HG03108 (cell line): Measurements from ENCODE around the gene DOC2B.

Experiments
- ATAC-seq: cut with Tn5 transposase; IDR thresholded peaks from one replicate; pipeline ENCODE4 v1.9.1; 2021; ENCODE audit warnings: moderate library complexity; ENCODE audit not compliant: unreplicated experiment

Gene DOC2B

DNA sequence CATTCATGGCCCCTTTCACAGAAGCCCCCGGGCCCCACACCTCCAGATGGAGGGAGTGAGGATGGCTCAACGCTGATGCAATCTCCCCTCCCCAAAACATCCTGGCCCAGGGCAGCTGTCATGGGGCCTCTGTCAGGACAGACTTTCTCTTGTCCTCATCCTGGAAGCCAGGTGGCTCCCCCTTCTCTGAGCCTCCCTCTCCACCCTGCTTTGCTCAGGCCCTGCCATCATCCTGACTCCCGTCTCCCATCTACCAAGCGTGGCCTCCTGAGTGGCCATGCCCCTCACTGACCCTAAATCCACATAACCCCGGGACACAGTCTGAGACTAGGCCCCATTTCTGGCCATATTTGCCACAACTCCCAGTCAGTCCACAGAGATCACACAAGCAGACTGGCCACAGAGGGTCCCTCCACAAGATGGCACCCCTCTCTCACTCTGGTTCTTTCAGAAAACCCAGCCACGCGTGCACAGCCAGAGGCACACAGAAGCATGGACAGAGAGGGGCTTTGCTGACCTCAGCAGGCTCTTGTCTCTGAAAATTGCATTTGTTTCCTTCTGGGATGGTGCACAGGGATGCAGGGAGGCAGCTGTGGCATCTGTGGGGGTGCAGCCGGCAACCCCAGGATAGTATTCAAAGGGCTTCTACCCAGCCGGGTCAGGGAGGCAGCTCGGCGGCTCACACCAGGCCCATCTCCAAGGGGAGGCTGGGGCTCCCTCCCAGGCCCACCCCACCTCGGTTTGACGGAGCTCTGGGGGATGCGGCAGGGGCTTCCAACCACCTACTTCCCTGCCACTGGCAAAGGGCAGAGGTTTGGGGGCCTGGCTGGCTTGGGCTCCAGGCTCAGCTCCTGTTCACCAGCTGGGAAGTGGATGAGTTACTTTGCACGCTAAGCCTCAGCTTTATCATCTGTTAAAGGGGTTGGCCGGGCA lies 16.9 kb downstream of the DOC2B start:
- ATAC-seq, result no peak

DNA sequence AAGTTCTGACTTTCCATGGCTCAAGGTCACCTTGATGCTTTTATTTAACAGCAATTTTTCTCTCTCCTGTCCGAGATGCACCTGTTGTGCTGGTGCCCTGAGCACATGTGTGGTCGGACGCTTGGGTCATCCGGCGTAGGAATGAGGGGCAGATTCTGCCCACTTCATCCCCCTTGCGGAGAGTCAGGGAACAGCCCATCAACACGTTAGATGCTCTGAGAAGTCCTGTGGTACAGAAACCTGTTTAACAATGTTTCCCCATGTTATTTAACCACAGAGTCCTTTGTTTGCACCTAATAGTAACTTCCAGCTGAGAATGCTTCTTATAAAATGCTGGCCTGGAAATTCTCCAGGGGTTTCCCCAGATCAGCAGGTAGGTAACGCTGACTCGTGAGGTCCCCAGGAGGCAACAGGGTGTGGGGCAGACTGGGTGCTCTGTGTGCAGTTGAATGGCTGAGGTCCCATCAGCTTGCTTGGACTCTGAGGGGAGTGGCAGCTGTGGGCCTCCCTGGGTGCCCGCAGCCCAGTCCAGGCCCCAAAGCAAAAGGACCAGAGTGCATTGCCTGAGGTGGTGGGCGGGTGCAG lies 17.8 kb downstream of the DOC2B start:
- no peak for ATAC-seq

DNA sequence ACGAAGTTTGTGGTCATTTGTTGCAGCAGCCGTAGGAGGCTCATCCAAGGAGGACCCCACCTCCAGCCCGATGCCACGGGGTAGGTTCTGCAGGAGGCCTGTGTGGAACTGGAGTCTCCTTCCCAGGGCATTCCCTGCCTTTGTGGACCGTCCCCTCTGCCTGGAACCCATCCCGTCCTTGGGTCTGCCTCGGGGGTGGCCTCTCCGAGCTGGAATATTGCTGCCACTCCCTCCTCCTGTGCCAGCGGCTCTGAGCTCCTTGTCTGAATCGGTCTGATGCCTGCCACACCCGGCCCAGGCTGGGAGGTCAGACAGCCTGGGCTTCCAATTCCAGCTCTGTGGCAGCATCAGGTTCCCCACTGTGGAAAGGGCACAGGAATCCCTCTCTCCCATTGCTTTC lies 18.8 kb downstream of the DOC2B start:
- no peak for ATAC-seq

DNA sequence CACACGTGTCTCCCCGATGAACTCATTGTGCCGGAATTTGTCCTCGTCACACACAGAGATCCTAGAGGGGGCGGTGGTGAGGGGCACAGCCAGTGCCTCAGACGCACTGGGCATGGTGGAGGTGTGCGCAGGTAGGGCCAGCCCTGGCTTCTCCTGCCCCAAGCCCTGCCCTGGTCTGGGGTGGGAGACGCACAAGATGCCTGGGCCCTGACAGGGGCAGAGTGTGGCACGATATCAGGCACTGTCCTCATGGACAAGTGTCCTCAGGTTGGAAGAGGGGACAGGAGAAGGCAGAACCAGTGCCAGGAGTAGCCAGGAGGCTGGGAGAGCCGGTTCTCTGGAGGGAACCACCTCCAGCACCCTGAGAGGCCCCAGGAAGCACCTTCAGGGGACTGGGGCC lies 20.0 kb downstream of the DOC2B start:
- no peak for ATAC-seq

DNA sequence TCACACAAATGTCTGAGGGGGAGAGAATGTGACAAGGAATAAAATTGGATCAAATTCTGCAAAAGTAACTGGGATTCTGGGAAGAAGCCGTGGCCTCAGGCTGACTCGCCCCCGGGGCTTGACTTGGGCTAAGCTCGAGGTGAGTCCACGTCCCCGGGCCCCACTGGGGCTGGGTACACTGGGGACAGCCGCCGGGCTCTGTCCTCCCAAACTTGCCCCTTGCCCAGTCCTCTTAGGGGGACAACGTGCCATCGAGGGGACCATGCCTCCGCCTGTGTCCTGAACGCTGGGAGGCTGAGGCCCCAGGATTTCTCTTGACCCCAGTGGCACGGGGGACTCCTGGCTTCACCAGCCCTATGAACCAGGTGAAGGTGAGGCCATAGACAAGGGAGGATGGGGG lies 21.1 kb downstream of the DOC2B start:
- no peak for ATAC-seq

DNA sequence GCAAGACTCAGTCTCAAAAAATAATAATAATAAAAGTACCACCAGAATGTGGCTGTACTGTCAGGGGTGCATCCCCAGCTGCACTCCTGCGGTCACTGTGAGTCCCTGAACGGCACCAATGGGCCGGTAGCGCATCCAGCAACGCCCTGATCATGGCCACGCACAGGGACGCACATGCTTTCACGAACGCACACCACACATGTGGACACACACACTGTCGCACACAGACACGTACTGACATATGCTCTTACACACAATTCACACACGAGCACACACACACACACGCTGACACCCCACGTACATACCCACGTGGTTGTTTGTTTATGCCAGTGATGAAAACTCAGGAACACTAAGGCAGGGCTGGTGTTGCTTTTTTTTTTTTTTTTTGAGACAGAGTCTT lies 21.8 kb downstream of the DOC2B start:
- no peak for ATAC-seq

DNA sequence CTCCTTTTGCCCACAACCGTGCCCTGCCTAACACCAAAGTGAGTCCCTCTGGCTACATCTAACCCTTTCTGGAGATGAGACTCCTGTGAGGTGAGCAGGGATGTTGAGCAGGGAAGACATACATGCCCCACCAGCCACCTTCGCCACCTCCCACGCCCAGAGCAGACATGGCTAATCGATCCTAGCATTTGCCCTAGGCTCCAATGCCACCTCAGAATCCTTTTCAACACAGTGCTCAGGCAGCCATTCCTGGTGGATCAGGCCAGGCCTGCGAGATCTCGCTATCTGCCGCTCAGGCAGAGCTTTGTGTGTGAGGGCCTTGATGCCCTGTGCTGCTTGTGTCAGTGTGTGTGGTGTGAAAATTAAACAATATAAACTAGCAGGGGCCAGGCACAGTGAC lies 23.1 kb downstream of the DOC2B start:
- no peak for ATAC-seq

DNA sequence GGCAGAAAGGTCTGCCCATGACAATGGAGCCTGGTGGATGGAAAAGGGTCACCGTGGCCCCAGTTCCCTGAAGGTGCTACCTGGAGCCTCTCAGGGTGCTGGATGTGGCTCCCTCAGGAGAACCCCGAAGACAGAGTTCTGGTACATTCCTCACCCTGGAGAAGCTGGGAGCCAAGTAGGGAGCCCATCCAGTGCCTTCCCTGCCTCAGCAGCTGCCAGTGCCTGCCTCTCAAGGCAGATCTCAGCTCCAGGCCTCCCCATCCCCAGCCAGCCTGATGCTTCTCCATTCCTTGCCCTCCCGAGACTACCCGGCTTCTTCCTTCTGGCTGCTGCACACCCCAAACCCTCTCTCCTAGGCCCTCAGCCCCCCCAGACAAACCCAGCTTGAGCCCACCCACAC lies 23.5 kb downstream of the DOC2B start:
- ATAC-seq, result no peak

DNA sequence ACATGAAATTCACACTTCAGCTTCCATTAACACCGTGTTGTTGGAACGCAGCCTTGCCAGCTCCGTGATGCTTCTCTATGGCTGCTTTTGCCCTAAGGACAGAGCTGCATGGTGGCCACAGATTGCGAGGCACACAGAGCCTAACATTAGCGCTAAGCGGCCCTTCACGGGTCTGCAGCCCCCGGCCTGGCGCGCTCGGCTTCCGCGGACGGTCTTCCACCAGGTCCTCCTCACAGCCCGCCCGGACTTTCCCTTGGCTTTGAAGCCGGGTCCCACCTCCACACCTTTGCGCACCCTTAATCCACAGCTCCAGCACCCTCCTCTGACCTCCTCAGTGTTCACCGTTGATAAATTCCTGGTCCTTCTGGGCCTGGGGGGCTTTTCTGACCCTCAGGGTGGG lies 24.5 kb downstream of the DOC2B start:
- ATAC-seq, result no peak

DNA sequence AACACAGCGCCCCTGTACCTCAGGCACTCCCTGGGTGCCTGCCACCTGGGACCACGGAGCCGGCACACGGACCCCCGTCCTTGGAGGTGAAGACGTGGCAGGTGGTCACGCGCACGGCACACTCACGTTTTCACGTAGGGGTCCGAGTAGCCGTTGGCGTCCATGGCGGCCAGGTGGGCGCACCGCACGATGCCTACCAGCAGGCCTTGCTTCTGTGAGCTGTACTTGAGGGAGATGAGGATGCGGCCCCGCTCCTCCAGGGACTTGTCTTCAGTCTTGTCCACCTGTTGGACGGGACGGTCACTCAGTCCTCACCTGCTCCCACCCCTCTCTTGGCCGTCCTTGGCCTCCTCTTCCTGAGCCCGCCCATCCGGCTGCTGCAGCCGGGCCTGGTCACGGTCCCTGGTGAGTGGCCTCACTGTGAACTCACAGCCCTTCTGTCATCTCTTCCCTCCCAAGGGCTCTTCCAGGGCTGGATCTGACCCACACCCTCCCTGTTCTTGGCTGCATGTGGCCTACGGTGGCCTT lies 25.3 kb downstream of the DOC2B start:
- ATAC-seq, result no peak

DNA sequence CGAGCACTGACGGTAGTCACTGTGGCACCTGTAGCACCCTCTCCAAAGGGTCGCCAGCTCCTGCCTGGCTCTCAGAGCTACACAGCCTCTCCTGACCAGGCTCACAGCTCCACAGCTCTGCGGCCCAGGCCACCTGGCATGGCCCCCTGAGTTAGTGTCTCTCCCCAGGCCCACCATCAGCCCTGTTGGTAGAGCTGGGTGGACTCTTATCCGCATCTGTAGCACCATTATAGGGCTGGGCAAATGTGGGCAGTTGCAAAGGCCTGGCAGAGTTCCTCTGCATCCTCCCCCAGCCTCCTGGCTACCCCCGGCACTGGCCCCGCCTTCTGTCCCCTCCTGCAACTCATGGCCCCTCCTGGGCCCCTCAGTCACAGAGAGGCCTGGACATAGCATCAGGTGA lies 25.9 kb downstream of the DOC2B start:
- no peak for ATAC-seq

DNA sequence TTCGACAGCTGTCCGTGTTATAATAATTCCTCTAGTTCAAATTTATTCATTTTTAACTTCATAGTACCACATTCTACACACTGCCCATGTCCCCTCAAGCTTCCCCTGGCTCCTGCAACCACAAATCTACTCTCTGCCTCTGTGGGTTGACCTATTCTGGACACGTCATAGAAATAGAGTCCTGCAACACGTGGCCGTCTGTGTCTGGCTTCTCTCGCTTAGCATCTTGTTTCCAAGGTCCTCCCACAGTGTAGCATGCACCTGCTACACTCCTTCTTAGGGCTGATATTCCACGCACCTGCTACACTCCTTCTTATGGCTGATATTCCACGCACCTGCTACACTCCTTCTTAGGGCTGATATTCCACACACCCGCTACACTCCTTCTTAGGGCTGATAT lies 27.6 kb downstream of the DOC2B start:
- no peak for ATAC-seq

DNA sequence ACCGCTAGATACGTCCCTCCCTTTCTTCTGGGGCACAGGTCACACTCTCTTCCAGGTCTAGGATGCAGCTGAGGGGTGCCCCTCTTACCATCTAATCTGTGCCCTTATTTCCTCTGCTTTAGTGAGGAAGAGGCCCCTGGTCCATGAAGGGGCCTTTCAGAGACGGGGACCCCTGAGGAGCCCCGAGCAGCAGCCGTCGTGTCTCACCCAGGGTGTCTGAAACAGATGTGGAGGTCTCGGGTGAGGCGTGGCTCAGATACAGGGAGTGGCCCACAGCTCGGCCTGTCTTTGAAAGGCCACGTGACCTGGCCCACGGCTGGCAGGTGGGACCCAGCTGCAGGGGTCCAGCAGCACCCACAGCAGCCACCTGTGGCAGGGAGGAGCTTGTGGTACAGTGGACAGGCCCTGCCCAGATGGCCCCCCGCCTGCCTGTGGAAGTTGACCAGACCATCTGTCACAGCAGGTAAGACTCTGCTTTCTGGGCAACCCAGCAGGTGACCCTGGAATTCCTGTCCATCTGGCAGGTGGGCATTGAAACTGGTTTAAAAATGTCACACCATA lies 28.5 kb downstream of the DOC2B start:
- ATAC-seq, result no peak

DNA sequence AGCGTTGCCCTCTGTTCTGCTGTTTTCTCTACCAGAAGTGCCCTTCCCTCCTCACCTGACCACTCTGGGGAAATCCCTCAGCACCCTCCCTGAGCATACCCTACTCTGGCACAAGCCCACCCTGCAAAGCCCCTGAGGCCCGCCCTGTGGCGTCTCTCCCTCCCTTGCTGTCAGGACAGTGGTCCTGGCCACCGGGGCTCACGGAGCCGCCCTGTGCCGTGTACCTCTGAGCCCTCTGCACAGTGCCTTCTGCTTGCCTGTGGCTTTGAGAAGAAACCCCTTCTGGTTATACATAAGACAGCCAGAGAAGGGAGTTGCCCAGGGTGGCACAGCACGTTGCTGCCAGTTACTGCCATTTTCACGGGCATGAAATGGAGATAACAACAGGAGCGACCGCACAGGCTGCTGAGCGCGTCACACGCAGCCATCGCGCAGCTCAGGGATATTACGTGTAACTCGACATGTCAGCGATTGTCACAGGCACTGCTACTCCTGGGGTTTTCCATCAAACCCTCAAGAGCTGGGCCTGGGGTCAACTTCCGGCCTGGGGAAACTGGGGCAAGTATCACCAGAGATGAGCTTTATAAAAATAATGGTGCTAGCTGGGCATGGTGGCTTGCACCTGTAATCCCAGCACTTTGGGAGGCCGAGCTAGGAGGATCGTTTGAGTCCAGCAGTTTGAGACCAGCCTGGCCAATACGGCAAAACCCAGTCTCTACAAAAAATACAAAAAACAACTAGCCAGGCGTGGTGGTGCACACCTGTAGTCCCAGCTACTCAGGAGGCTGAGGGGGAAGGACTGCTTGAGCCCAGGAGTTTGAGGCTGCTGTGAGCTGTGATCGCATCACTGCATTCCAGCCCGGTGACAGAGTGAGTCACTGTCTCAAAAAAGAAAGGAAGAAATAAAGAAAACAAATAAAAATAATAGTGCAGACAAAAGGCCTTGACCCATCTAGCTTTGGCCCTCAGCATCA lies 29.3 kb downstream of the DOC2B start:
- ATAC-seq, result no peak

DNA sequence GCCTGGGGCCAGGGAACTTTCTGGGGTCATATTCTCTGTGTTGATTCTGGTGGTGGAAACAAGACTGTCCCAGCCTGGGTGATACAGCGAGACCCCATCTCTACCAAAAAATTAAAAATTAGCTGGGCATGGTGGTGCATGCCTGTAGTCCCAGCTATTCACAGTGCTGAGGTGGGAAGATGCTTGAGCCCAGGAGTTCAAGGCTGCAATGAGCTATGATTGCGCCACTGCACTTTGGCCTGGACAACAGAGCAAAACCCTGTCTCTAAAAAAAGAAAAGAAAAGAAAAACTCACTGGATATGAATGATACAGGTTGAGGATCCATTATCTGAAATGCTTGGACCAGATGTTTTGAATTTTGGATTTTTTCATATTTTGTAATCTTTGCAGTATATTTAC lies 30.4 kb downstream of the DOC2B start:
- no peak for ATAC-seq

DNA sequence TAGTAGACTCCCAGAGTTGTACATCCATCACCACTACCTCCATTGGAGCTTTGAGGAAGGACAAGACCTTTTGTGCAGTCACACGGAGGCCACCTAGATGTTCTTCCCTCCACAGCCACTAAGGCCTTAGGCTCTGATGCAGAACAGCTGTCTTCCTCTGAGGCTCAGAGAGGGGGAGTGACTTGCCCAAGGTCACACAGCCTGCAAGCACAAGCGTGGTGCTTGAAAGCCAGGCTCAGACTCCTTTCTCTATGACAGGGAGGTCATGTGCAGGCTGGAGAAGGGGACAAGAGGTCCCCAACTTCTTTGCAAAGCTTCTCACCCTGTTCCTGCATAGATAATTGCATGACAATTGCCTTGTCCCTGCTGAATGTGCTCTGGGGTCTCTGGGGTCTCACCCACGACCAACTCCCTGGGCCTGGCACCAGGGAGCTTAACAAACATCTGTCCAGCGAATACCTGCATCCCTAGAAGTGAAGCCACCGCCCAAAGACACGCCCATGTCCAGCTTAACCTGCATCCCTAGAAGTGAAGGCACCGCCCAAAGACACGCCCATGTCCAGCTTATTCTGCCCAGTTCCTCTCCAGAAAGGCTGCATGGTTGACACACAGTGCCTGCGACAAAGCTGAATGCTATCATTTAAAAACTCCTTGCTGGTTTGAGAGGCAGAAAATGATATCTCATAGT lies 31.4 kb downstream of the DOC2B start:
- no peak for ATAC-seq

DNA sequence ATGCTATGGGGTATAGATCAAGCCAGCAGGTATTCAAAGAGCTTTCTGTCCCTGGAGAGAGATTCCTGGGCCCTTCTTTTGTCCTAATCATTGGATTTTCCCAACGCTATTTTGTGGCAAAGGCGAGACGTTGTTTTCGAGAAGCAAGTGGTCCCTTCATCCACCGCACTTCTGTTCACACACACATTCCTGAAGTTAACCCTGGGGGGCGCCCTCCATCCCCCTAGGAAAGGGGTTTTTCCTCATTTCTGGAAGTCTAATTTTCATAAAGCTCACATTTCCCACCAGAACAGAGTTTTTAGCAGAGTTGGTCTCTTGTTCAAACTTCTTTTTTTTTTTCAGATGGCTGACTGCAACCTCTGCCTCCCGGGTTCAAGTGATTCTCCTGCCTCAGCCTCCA lies 32.2 kb downstream of the DOC2B start:
- no peak for ATAC-seq

DNA sequence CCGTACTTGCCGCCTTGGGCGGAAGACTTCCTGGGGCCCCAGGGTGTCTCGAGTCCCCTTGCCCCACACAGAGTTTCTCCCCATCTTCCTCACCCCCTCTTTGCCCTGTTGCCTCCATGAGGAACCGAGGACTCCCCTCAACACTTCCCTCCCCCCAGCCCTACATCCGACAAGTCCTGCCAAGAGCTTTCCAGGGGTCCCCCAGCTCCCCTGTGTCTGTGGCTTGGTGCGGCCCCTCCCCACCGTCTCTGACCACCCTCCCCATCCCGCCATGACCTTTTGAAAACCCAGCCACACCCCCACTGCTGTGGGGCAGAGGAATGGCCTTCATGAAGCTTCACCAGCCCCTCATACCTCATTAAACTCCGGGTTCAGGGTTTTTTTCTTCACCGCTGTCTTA lies 32.7 kb downstream of the DOC2B start:
- no peak for ATAC-seq

DNA sequence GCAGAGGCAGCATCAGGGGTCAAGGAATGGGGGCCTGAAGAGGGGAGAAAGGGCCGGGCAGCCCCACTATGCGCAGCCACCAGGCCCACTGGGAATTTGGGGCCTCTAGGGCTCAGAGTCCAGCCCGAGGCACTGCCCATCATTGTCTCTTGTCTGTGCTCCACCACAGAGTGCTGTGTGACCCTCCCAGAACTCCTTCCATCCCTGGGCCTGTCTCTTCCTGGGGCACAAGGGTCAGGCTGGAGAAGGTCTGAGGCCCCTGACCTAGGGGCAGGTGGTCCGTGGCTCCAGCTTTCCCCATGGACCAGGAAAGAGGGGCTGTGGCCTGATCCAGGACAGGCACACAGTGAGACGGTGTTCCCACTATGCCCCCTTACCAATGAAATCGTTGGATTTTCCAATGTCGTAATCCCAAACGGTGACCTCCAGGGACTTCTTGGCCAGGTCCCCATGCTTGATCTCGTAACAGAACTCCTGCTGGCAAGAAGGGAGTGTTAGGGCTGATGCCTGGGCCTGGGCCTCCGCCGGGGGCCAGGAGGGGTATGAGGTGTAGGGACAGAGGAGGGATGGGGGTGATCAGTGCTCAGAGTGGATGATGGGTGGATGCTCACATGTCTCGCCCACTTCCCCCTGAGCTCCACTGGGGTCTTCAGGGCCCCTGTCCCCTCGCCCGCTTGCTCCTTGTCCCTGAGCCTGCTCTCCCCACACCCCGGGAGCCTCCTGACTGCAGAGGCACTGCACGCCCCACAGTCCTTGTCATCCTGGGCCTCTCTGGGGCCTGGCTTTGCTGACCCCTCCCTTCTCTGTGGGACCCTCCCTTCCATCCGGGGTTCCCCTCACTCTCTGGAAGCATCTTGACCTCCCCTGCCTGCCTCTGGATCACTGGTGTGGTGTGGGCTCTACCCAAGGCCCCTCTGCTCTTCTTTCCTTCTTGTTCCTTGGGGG lies 33.4 kb downstream of the DOC2B start:
- no peak for ATAC-seq
